Astrocyte (in vitro differentiated cells and primary cell): ENCODE results near the gene FBXO34. TPM values are rescaled to one million over a fixed set of nuclear protein-coding genes. Genes with fewer than 3 reads are reported as not detected.

Experiments used
- DNase-seq: peaks from one replicate; pipeline ENCODE4 v3.0.0-alpha.2; 2010; ENCODE audit warnings: low read depth
- FAIRE-seq: peaks from 2 replicates; lab custom pipeline; 2011; peaks lifted over from hg19 to GRCh38; lab: Jason Lieb, UNC
- H2AFZ ChIP-seq: 2 replicates; pipeline ENCODE4 v1.6.0; 2012; ENCODE audit warnings: low read depth, low read length, inconsistent platforms
- H3K27ac ChIP-seq: 2 replicates; pipeline ENCODE4 v1.5.1; 2011; ENCODE audit warnings: low read depth, low read length, inconsistent platforms
- H3K27me3 ChIP-seq: 2 replicates; pipeline ENCODE4 v1.6.0; 2011; ENCODE audit warnings: low read length, inconsistent platforms; ENCODE audit not compliant: insufficient read depth
- H3K36me3 ChIP-seq: 2 replicates; pipeline ENCODE4 v1.5.1; 2011; ENCODE audit warnings: low read length, inconsistent platforms; ENCODE audit not compliant: insufficient read depth
- H3K4me1 ChIP-seq: 2 replicates; pipeline ENCODE4 v1.5.1; 2011; ENCODE audit warnings: low read length, inconsistent platforms; ENCODE audit not compliant: insufficient read depth
- H3K4me2 ChIP-seq: 2 replicates; pipeline ENCODE4 v1.6.0; 2012; ENCODE audit warnings: low read length, inconsistent platforms
- H3K4me3 ChIP-seq: 2 replicates; pipeline ENCODE4 v1.5.1; 2011; ENCODE audit warnings: low read depth, mild to moderate bottlenecking, low read length, inconsistent platforms; ENCODE audit not compliant: insufficient read depth
- H3K79me2 ChIP-seq: 2 replicates; pipeline ENCODE4 v1.6.0; 2012; ENCODE audit warnings: mild to moderate bottlenecking, low read length, inconsistent platforms; ENCODE audit not compliant: insufficient read depth
- H3K9ac ChIP-seq: 2 replicates; pipeline ENCODE4 v1.6.0; 2012; ENCODE audit warnings: mild to moderate bottlenecking, low read length, inconsistent platforms
- H3K9me3 ChIP-seq: 2 replicates; pipeline ENCODE4 v1.5.1; 2012; ENCODE audit warnings: low read depth, mild to moderate bottlenecking, low read length, inconsistent platforms; ENCODE audit not compliant: insufficient read depth
- H4K20me1 ChIP-seq: 2 replicates; pipeline ENCODE4 v1.6.0; 2012; ENCODE audit warnings: low read length, inconsistent platforms; ENCODE audit not compliant: insufficient read depth
- H3K27ac Mint-ChIP-seq: one replicate; pipeline ENCODE4 v1.8.0; 2021; ENCODE audit warnings: mild to moderate bottlenecking, mixed read lengths; ENCODE audit not compliant: unreplicated experiment
- H3K27me3 Mint-ChIP-seq: one replicate; pipeline ENCODE4 v1.8.0; 2021; ENCODE audit warnings: low read depth, mixed read lengths; ENCODE audit not compliant: unreplicated experiment
- H3K36me3 Mint-ChIP-seq: one replicate; pipeline ENCODE4 v1.8.0; 2021; ENCODE audit warnings: low read depth, mixed read lengths; ENCODE audit not compliant: unreplicated experiment
- H3K4me1 Mint-ChIP-seq: one replicate; pipeline ENCODE4 v1.8.0; 2021; ENCODE audit warnings: low read depth, mixed read lengths; ENCODE audit not compliant: unreplicated experiment
- H3K4me3 Mint-ChIP-seq: one replicate; pipeline ENCODE4 v1.8.0; 2021; ENCODE audit warnings: mild to moderate bottlenecking, moderate library complexity, mixed read lengths; ENCODE audit not compliant: unreplicated experiment
- H3K9me3 Mint-ChIP-seq: one replicate; pipeline ENCODE4 v1.8.0; 2021; ENCODE audit warnings: mild to moderate bottlenecking, mixed read lengths; ENCODE audit not compliant: unreplicated experiment
- EZH2 ChIP-seq: IDR thresholded peaks from 2 replicates; pipeline ENCODE4 v1.6.1; 2012; ENCODE audit warnings: mild to moderate bottlenecking, low read length, inconsistent platforms; ENCODE audit not compliant: insufficient read depth
- total RNA-seq: library from RNA; stranded (reverse); gene quantifications from 2 replicates; pipeline ENCODE4 v1.2.1, GENCODE V29; 2021
- TF ChIP-seq, protein P1 (sequence below): IDR thresholded peaks from 2 replicates; pipeline ENCODE4 v1.5.1; 2011; ENCODE audit warnings: low read depth, mild to moderate bottlenecking, inconsistent platforms, low read length, moderate library complexity; ENCODE audit not compliant: insufficient read depth

The FBXO34 gene
- total RNA-seq, 1 donor from 2014 or later = 23.4 TPM

DNA sequence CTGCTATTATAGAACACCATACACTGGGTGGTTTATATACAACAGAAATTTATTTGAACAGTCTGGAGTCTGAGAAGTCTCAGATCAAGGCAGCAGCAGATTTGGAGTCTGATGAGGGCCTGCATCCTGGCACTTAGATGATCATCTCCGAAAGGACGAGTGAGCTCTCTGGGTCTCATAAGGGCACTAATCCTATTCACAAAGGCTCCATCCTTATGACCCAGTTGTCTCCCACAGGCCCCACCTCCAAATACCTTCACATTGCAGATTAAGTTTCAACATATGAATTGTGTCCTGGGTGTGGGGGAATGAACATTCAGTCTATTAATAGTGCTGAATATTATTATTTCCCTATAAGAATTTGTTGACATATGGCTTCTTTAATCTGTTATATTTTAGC, 53.6 kb downstream of the FBXO34 start:
- no peaks in the 10 kb centered on the region for H3K27me3 Mint-ChIP-seq
- no peak overlapping the region for H3K4me3 Mint-ChIP-seq
- no peak overlapping the region for H3K27ac Mint-ChIP-seq
- Histone ChIP-seq H3K4me1 (no peaks in the 10 kb centered on the region), H3K4me3 (no peak overlapping the region), H4K20me1 (peaks cover 58% of the 10 kb centered on the region), H3K27me3 (no peaks in the 10 kb centered on the region), H3K9ac (no peak overlapping the region), H3K27ac (no peak overlapping the region), H3K9me3 (no peaks in the 10 kb centered on the region), H2AFZ (no peak overlapping the region), H3K79me2 (peaks cover 41% of the 10 kb centered on the region), H3K4me2 (no peak overlapping the region), H3K36me3 (peaks cover 2% of the 10 kb centered on the region)
- DNase-seq (no peak), FAIRE-seq (no peak)
- no peaks in the 10 kb centered on the region for H3K9me3 Mint-ChIP-seq
- H3K36me3 Mint-ChIP-seq = peaks cover 6% of the 10 kb centered on the region
- no peak for TF ChIP-seq EZH2
- TF ChIP-seq, protein P1, sequence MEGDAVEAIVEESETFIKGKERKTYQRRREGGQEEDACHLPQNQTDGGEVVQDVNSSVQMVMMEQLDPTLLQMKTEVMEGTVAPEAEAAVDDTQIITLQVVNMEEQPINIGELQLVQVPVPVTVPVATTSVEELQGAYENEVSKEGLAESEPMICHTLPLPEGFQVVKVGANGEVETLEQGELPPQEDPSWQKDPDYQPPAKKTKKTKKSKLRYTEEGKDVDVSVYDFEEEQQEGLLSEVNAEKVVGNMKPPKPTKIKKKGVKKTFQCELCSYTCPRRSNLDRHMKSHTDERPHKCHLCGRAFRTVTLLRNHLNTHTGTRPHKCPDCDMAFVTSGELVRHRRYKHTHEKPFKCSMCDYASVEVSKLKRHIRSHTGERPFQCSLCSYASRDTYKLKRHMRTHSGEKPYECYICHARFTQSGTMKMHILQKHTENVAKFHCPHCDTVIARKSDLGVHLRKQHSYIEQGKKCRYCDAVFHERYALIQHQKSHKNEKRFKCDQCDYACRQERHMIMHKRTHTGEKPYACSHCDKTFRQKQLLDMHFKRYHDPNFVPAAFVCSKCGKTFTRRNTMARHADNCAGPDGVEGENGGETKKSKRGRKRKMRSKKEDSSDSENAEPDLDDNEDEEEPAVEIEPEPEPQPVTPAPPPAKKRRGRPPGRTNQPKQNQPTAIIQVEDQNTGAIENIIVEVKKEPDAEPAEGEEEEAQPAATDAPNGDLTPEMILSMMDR = no peak
- peaks cover 11% of the 10 kb centered on the region for H3K4me1 Mint-ChIP-seq

DNA sequence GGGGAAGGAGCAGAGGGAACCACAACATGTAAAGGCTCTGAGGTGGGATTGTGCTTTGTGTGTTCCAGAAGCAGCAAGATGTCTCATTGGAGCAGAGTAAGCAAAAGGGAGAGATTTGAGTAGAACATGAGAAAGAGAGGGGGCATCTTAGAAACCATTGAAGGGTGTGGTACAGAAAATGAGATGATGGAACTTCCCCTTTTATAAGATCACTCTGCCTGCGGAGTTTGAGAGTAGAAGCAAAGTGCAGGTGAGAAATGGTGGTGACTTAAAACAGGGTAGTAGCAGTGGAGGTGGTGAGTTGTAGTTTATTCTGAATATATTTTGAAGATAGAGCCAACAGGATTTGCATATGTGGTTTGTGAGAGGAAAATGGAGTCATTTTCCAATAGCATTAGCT, 56.0 kb downstream of the FBXO34 start:
- no peaks in the 10 kb centered on the region for H3K9me3 ChIP-seq
- no peaks in the 10 kb centered on the region for H3K4me1 ChIP-seq
- FAIRE-seq (no peak), DNase-seq (no peak)
- no peaks in the 10 kb centered on the region for H3K36me3 ChIP-seq
- Mint-ChIP-seq H3K9me3 (no peaks in the 10 kb centered on the region), H3K4me1 (peaks cover 11% of the 10 kb centered on the region), H3K27me3 (no peaks in the 10 kb centered on the region), H3K36me3 (peaks cover 6% of the 10 kb centered on the region), H3K4me3 (no peak overlapping the region), H3K27ac (no peak overlapping the region)
- no peaks in the 10 kb centered on the region for H3K27me3 ChIP-seq
- H3K9ac ChIP-seq = no peak overlapping the region
- no peak for TF ChIP-seq EZH2
- TF ChIP-seq, protein P1 = no peak
- no peak overlapping the region for H3K27ac ChIP-seq
- H3K4me2 ChIP-seq = no peak overlapping the region
- H4K20me1 ChIP-seq = peaks cover 63% of the 10 kb centered on the region
- peaks cover 49% of the 10 kb centered on the region for H3K79me2 ChIP-seq
- H3K4me3 ChIP-seq = no peak overlapping the region
- no peak overlapping the region for H2AFZ ChIP-seq

DNA sequence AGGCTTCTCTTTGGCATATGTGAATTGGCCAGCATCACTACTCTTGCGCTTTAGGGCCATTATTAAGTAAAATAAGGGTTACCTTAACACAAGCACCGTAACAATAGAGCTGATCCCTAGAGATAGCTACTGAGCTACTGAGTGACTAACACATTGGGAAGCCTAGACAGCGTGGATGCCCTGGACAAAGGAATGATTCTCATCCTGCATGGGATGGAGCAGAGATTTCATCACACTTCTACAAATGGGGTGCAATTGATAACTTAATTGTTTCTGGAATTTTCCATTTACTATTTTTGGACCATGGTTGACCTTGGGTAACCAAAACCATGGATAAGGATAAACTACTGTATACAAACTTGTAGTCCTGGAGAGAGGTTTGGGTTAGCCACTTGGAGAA, 57.1 kb downstream of the FBXO34 start:
- no peak overlapping the region for H3K27ac Mint-ChIP-seq
- H3K9ac ChIP-seq = no peak overlapping the region
- H3K4me2 ChIP-seq = no peak overlapping the region

More for the DNA sequence above, 57.1 kb downstream of the FBXO34 start:
- peaks cover 6% of the 10 kb centered on the region for H3K36me3 Mint-ChIP-seq
- Histone ChIP-seq H3K79me2 (peaks cover 56% of the 10 kb centered on the region), H3K27ac (no peak overlapping the region), H2AFZ (no peak overlapping the region), H3K27me3 (no peaks in the 10 kb centered on the region), H3K36me3 (no peaks in the 10 kb centered on the region), H3K4me3 (no peak overlapping the region), H3K4me1 (no peaks in the 10 kb centered on the region), H4K20me1 (peaks cover 73% of the 10 kb centered on the region), H3K9me3 (no peaks in the 10 kb centered on the region)
- no peaks in the 10 kb centered on the region for H3K27me3 Mint-ChIP-seq
- no peaks in the 10 kb centered on the region for H3K9me3 Mint-ChIP-seq
- peaks cover 21% of the 10 kb centered on the region for H3K4me1 Mint-ChIP-seq
- TF ChIP-seq, protein P1 = no peak
- TF ChIP-seq EZH2 = no peak
- DNase-seq = peak; percentile 39
- no peak overlapping the region for H3K4me3 Mint-ChIP-seq
- no peak for FAIRE-seq
